ENCODE measurements around the gene DUSP11. TPM values are rescaled to one million over a fixed set of nuclear protein-coding genes. Genes with fewer than 3 reads are reported as not detected.

The DUSP11 gene
- total RNA-seq, 1 donor from 2014 or later = 30.5 TPM

- Mint-ChIP-seq H3K4me1 (peaks cover 35% of the 10 kb centered on the region), H3K36me3 (ENCODE audit: low read depth) (no peaks in the 10 kb centered on the region), H3K27ac (no peak overlapping the region), H3K4me3 (no peak overlapping the region), H3K27me3 (no peaks in the 10 kb centered on the region), H3K9me3 (no peaks in the 10 kb centered on the region)
- ChIA-PET CTCF (interaction anchor here (0.8 to 7.4 kb wide), 22 partner anchors 10 to 766 kb away, joined by 3 to 114 read pairs (median 4); partner anchors contain the start of genes BOLA3 and MTHFD2), POLR2A (interaction anchor here (1.2 to 1.4 kb wide), 3 partner anchors 11 to 426 kb away, joined by 3 to 4 read pairs (median 3); partner anchors contain the start of gene MOB1A)
- ATAC-seq (ENCODE audit: low read depth) (no peak), DNase-seq (no peak)
- TF ChIP-seq CTCF (IDR thresholded peaks at IDR 0.05) = no peak
- intact Hi-C loops (cut with micrococcal nuclease) = no loop called here
Measured at GRCh38 chr2:73823416-73823815, 43.5 kb upstream of the DUSP11 start.

GRCh38 chr2:73822991-73823390 is 43.1 kb upstream of the DUSP11 start:
- H3K36me3 Mint-ChIP-seq (ENCODE audit: low read depth) = no peaks in the 10 kb centered on the region
- DNase-seq (no peak), ATAC-seq (ENCODE audit: low read depth) (no peak)
- POLR2A ChIA-PET = interaction anchor here (1.2 to 1.3 kb wide), 3 partner anchors 43 to 427 kb away, joined by 3 to 4 read pairs (median 3); partner anchors contain the start of genes DUSP11 and MOB1A
- no peak for TF ChIP-seq CTCF (IDR thresholded peaks at IDR 0.05)
- no peak overlapping the region for H3K4me3 Mint-ChIP-seq
- H3K4me1 Mint-ChIP-seq = peaks cover 31% of the 10 kb centered on the region
- no peaks in the 10 kb centered on the region for H3K9me3 Mint-ChIP-seq
- intact Hi-C loops (cut with micrococcal nuclease) = no loop called here
- CTCF ChIA-PET = interaction anchor here (1.2 to 7.4 kb wide), 10 partner anchors 11 to 511 kb away, joined by 3 to 114 read pairs (median 11); partner anchors contain the start of gene BOLA3
- H3K27me3 Mint-ChIP-seq = no peaks in the 10 kb centered on the region
- H3K27ac Mint-ChIP-seq = peak overlapping the region; percentile 60

GRCh38 chr2:73822276-73822675 is 42.4 kb upstream of the DUSP11 start:
- DNase-seq = no peak
- ChIA-PET CTCF (interaction anchor here (1.3 to 7.4 kb wide), 7 partner anchors 166 to 512 kb away, joined by 3 to 114 read pairs (median 12); partner anchors contain the start of gene BOLA3), POLR2A (interaction anchor here (0.9 to 1.3 kb wide), 3 partner anchors 43 to 356 kb away, joined by 3 to 4 read pairs (median 3); partner anchors contain the start of genes DUSP11 and MOB1A)
- ATAC-seq (ENCODE audit: low read depth) = peak; percentile 71
- peak overlapping the region; percentile 60 for H3K27ac Mint-ChIP-seq
- H3K4me1 Mint-ChIP-seq = peaks cover 24% of the 10 kb centered on the region
- H3K36me3 Mint-ChIP-seq (ENCODE audit: low read depth) = no peaks in the 10 kb centered on the region
- intact Hi-C loops (cut with micrococcal nuclease) = no loop called here
- H3K9me3 Mint-ChIP-seq = no peaks in the 10 kb centered on the region
- no peak overlapping the region for H3K4me3 Mint-ChIP-seq
- TF ChIP-seq CTCF (IDR thresholded peaks at IDR 0.05) = no peak
- H3K27me3 Mint-ChIP-seq = no peaks in the 10 kb centered on the region

- Mint-ChIP-seq H3K36me3 (ENCODE audit: low read depth) (no peaks in the 10 kb centered on the region), H3K4me3 (no peak overlapping the region), H3K9me3 (no peaks in the 10 kb centered on the region), H3K27me3 (no peaks in the 10 kb centered on the region), H3K27ac (peak overlapping the region; percentile 79), H3K4me1 (peaks cover 24% of the 10 kb centered on the region)
- ATAC-seq (ENCODE audit: low read depth) (no peak), DNase-seq (no peak)
- CTCF ChIA-PET = interaction anchor here (0.8 to 7.4 kb wide), 4 partner anchors 283 to 513 kb away, joined by 3 to 114 read pairs (median 31); partner anchors contain the start of gene BOLA3
- POLR2A ChIA-PET = interaction anchor here (0.9 to 1.3 kb wide), 2 partner anchors 42 to 105 kb away, joined by 3 read pairs; partner anchors contain the start of gene DUSP11
- no peak for TF ChIP-seq CTCF (IDR thresholded peaks at IDR 0.05)
- intact Hi-C loops (cut with micrococcal nuclease) = no loop called here
Measured at GRCh38 chr2:73821669-73822068, 41.8 kb upstream of the DUSP11 start.

- Mint-ChIP-seq H3K27me3 (no peaks in the 10 kb centered on the region), H3K4me3 (no peak overlapping the region), H3K36me3 (ENCODE audit: low read depth) (no peaks in the 10 kb centered on the region), H3K4me1 (peaks cover 24% of the 10 kb centered on the region), H3K9me3 (no peaks in the 10 kb centered on the region), H3K27ac (peak overlapping the region; percentile 79)
- DNase-seq (no peak), ATAC-seq (ENCODE audit: low read depth) (peak; percentile 62)
- TF ChIP-seq CTCF (IDR thresholded peaks at IDR 0.05) = no peak
- intact Hi-C loops (cut with micrococcal nuclease) = no loop called here
- ChIA-PET CTCF (interaction anchor here (0.8 to 7.4 kb wide), 2 partner anchors 329 to 513 kb away, joined by 3 to 114 read pairs; no protein-coding TSS in a partner anchor), POLR2A (interaction anchor here (0.9 kb wide), 1 partner anchor 106 kb away, joined by 3 read pairs; no protein-coding TSS in a partner anchor)
Measured at GRCh38 chr2:73821227-73821626, 41.3 kb upstream of the DUSP11 start.

Measured in activated B cell treated with CpG ODN at 0.5 μM for 24 hours (primary cell).